Ishikawa (cell line): Measurements from ENCODE around the gene PNN.
"Not testable (repeated sequence)": the region's sequence is repeated elsewhere in the genome, so short reads cannot be mapped to it uniquely, and the experiment has no call there.

Experiments
- EP300 ChIP-seq: IDR thresholded peaks from 2 replicates; pipeline ENCODE4 v1.6.1; 2012; ENCODE audit warnings: borderline replicate concordance
- FOXM1 ChIP-seq: IDR thresholded peaks from 2 replicates; pipeline ENCODE4 v1.6.1; 2012; ENCODE audit warnings: low read depth, borderline replicate concordance
- RAD21 ChIP-seq: IDR thresholded peaks from 2 replicates; pipeline ENCODE4 v1.6.1; 2012; ENCODE audit warnings: low read depth
- TAF1 ChIP-seq: IDR thresholded peaks from 2 replicates; pipeline ENCODE4 v1.6.1; 2012; ENCODE audit warnings: low read depth, mild to moderate bottlenecking
- TCF12 ChIP-seq: IDR thresholded peaks from 2 replicates; pipeline ENCODE4 v1.6.1; 2012; ENCODE audit warnings: low read depth
- TEAD4 ChIP-seq: IDR thresholded peaks from 2 replicates; pipeline ENCODE4 v1.6.1; 2012
- YY1 ChIP-seq: IDR thresholded peaks from 2 replicates; pipeline ENCODE4 v1.6.1; 2012; ENCODE audit warnings: low read depth
- ZBTB7A ChIP-seq: IDR thresholded peaks from 2 replicates; pipeline ENCODE4 v1.6.1; 2012; ENCODE audit warnings: low read depth
- TF ChIP-seq, protein P1 (sequence below): IDR thresholded peaks from 2 replicates; pipeline ENCODE4 v1.6.1; 2012; ENCODE audit warnings: low read depth, mild to moderate bottlenecking
- TF ChIP-seq, protein P2 (sequence below): IDR thresholded peaks from 2 replicates; pipeline ENCODE4 v1.6.1; 2012

DNA sequence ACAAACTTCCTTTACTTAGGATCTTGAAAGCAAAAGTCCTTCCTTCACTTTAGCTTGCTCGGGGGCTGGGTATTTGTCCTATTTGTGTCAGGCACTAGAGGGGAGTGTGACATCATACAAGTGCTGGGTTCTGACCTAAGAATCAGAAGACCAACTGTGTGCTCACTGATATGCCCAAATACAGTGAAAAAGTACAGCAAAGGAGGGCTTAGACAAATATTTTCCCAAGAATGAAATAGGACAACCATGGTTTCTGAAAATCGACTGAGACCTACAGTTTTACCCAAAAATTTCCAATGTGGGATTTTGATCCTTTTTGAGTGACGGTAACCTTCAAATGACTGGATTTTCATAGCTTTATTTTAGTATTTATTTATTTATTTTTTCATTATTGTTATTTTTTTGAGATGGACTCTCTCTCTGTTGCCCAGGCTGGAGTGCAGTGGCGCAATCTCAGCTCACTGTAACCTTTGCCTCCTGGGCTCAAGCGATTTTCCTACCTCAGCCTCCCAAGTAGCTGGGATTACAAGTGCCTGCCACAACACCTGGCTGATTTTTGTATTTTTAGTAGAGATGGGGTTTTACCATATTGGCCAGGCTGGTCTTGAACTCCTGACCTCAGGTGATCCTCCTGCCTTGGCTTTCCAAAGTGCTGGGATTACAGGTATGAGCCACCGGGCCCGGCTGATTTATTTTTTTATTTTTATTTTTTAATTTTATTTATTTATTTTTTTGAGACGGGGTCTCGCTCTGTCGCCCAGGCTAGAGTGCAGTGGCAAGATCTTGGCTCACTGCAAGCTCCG is 56.9 kb downstream of the PNN start:
- TF ChIP-seq, protein P1, sequence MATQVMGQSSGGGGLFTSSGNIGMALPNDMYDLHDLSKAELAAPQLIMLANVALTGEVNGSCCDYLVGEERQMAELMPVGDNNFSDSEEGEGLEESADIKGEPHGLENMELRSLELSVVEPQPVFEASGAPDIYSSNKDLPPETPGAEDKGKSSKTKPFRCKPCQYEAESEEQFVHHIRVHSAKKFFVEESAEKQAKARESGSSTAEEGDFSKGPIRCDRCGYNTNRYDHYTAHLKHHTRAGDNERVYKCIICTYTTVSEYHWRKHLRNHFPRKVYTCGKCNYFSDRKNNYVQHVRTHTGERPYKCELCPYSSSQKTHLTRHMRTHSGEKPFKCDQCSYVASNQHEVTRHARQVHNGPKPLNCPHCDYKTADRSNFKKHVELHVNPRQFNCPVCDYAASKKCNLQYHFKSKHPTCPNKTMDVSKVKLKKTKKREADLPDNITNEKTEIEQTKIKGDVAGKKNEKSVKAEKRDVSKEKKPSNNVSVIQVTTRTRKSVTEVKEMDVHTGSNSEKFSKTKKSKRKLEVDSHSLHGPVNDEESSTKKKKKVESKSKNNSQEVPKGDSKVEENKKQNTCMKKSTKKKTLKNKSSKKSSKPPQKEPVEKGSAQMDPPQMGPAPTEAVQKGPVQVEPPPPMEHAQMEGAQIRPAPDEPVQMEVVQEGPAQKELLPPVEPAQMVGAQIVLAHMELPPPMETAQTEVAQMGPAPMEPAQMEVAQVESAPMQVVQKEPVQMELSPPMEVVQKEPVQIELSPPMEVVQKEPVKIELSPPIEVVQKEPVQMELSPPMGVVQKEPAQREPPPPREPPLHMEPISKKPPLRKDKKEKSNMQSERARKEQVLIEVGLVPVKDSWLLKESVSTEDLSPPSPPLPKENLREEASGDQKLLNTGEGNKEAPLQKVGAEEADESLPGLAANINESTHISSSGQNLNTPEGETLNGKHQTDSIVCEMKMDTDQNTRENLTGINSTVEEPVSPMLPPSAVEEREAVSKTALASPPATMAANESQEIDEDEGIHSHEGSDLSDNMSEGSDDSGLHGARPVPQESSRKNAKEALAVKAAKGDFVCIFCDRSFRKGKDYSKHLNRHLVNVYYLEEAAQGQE, result not testable (repeated sequence)
- TF ChIP-seq RAD21, result peak; percentile 63
- not testable (repeated sequence) for TF ChIP-seq TEAD4, YY1, FOXM1, TCF12, ZBTB7A, EP300, TAF1
- TF ChIP-seq, protein P2, sequence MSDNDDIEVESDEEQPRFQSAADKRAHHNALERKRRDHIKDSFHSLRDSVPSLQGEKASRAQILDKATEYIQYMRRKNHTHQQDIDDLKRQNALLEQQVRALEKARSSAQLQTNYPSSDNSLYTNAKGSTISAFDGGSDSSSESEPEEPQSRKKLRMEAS, result not testable (repeated sequence)
